Activated CD4-positive, alpha-beta T cell treated with anti-CD3 and anti-CD28 coated beads, Interleukin-2, amount 10 ng/mL, durations not matched to agents 24 days and 14 days (primary cell): ENCODE data around the gene SPNS2. TPM values are rescaled to one million over a fixed set of nuclear protein-coding genes. Genes with fewer than 3 reads are reported as not detected.

Source experiments
- DNase-seq: peaks from one replicate; pipeline ENCODE4 v3.0.0; 2022
- H3K27ac Mint-ChIP-seq: one replicate; pipeline ENCODE4 v1.8.0; 2022; ENCODE audit warnings: mild to moderate bottlenecking, mixed read lengths
- H3K27me3 Mint-ChIP-seq: one replicate; pipeline ENCODE4 v1.8.0; 2022; ENCODE audit warnings: mixed read lengths
- H3K36me3 Mint-ChIP-seq: one replicate; pipeline ENCODE4 v1.8.0; 2022; ENCODE audit warnings: low read depth, mild to moderate bottlenecking, mixed read lengths
- H3K4me1 Mint-ChIP-seq: one replicate; pipeline ENCODE4 v1.8.0; 2021; ENCODE audit warnings: mixed read lengths
- H3K4me3 Mint-ChIP-seq: one replicate; pipeline ENCODE4 v1.8.0; 2022; ENCODE audit warnings: mild to moderate bottlenecking, moderate library complexity, mixed read lengths
- H3K9me3 Mint-ChIP-seq: one replicate; pipeline ENCODE4 v1.8.0; 2021; ENCODE audit warnings: mixed read lengths
- intact Hi-C: fragments of 100-400 bp; cut with micrococcal nuclease; formaldehyde crosslinking; loops from one replicate; pipeline ENCODE4 v1.15.1; 2023
- total RNA-seq: library from RNA; stranded (reverse); gene quantifications from 2 replicates; pipeline ENCODE4 v1.2.3, GENCODE V29; 2022

SPNS2 gene
- total RNA-seq, 1 donor from 2014 or later: 0.28 TPM

DNA sequence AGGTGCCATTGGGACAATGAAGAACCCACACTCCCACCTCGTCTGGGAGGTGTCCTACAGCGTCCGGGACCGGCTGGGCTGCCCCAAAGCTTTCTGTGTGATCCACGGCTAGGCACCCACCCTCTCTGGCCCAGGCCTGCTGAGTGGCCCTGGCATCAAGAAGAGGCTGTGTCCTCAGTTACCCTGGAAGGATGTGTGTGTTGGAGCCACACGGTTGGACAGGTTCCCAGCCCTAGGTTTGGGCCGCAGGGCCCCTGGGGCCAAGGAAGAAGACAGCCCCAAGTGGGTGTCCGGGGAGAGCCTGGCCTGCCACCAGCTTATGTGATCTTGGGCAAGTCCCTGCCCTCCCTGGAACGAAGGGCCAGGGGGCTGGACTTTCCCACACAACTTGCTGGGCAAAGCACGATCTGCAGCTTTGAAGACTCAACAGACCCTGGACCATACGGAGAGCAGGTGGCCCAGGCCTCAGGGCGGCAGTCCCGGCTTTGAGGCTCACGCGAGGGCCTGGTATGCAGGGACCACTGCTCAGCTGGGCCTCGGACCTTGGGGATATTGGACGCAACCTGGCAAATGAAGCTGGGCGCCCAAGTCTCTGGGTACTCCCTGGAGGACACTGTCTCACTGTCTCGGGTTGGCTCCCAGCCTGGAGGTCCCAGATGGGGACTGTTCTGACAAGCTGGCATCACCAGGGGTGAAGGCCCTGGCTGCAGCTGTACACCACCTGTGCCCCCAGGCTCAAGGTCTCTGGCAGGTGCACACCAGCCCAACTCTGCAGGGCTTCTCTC lies 39.0 kb downstream of the SPNS2 start:
- intact Hi-C loops: loop anchor here (10.0 kb wide), 1 partner anchor 113 kb away; no protein-coding TSS in a partner anchor
- Mint-ChIP-seq H3K4me3 (no peak overlapping the region), H3K36me3 (peaks cover 19% of the 10 kb centered on the region), H3K9me3 (no peaks in the 10 kb centered on the region), H3K27me3 (peaks cover 3% of the 10 kb centered on the region), H3K4me1 (peaks cover 4% of the 10 kb centered on the region), H3K27ac (no peak overlapping the region)
- DNase-seq: no peak

DNA sequence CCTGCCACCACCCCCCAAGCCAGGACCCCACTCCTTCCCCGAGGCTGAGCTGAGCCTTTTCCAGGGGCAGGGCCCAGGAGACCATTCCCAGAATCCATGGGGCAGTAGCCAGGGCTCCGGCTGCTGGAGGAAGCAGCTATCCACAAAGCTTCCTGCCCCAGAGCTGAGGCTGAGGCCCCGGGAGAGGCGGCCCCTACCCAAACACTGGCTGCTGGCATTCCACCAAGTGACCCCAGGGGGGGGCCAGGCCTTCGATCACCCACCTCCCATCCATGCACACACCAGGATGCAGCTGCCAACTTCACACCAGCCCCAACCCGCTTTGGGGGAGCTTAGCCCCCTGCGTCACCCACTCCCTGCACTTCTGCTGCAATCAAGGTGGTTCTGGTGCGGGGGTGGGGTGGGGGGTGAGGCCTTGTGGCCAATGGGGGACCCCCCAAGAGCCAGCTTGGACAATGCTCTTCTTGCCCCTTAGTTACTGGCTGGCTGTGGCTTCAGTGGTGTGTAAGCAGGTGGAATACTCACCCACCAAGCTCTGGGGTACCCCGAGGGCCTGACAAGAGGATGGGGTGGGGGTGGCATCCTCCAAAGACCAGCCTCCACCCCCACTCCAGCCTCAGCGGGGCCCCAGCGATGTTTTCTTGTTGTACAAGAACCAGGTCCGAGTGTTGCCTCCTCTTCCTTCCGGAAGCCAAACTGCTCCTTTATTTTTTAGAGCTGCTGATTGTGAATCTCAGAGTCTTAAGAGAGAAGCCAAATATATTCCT lies 39.7 kb downstream of the SPNS2 start:
- Mint-ChIP-seq H3K27ac (no peak overlapping the region), H3K4me1 (peaks cover 1% of the 10 kb centered on the region), H3K27me3 (peaks cover under 1% of the 10 kb centered on the region), H3K9me3 (no peaks in the 10 kb centered on the region), H3K4me3 (no peak overlapping the region), H3K36me3 (peaks cover 25% of the 10 kb centered on the region)
- intact Hi-C loops: loop anchor here (10.0 kb wide), 1 partner anchor 114 kb away; no protein-coding TSS in a partner anchor
- DNase-seq: no peak

DNA sequence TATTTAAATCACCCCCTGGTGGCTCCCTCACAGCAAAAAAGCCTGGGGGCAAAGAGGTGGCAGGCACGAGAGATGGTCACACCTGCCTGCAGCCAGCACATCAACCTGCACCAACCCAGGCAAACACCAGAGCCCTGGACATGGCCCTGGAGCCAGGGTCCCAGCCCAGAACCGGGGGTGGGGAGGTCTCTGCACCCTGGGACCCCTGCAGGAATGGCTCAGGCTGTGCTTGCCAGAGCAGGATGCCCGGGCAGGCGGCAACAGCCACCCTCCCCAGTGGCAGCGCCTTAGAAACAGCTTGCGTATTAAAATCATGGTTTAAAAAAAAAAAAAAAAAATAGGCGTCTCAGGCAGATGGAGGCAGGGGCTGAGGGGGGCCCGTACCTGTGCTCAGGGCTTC lies 40.3 kb downstream of the SPNS2 start:
- no peaks in the 10 kb centered on the region for H3K27me3 Mint-ChIP-seq
- H3K36me3 Mint-ChIP-seq: peaks cover 30% of the 10 kb centered on the region
- intact Hi-C loops: loop anchor here (10.0 kb wide), 1 partner anchor 114 kb away; no protein-coding TSS in a partner anchor
- H3K9me3 Mint-ChIP-seq: no peaks in the 10 kb centered on the region
- H3K4me1 Mint-ChIP-seq: no peaks in the 10 kb centered on the region
- no peak overlapping the region for H3K27ac Mint-ChIP-seq
- no peak for DNase-seq
- no peak overlapping the region for H3K4me3 Mint-ChIP-seq

DNA sequence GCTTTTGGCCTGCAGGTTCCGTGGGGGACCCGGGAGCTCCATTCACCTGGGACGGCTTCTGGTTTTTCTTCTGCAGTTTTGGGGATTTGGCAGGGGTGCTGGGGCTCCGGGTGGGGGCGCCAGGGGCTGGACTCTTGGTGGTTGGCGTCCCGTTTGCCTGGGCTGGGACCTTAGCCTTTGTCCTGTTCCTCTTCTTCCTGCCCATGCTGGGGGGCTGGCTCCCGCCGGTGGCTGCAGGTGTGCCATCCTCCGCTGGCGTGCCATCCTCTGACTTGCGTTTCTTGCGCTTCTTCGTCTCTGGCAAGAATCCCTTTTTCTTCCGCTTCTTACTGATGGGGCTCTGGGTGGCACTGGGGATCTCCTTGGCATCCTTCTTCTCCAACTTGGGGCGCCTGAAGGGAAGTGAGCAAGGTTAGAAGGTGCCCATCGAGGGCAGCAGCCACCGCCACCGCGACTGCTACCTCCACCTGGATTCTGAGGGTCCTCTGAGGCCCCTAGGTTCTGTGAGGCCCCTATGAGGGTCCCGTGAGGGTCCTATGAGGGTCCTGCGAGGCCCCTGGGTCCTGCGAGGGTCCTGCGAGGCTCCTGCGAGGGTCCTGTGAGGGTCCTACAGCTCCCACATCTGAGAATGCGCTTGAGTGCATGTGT lies 41.0 kb downstream of the SPNS2 start:
- no peaks in the 10 kb centered on the region for H3K27me3 Mint-ChIP-seq
- DNase-seq: no peak
- H3K9me3 Mint-ChIP-seq: no peaks in the 10 kb centered on the region
- no peak overlapping the region for H3K27ac Mint-ChIP-seq
- intact Hi-C loops: loop anchor here (10.0 kb wide), 1 partner anchor 115 kb away; no protein-coding TSS in a partner anchor
- peaks cover 31% of the 10 kb centered on the region for H3K36me3 Mint-ChIP-seq
- no peaks in the 10 kb centered on the region for H3K4me1 Mint-ChIP-seq
- H3K4me3 Mint-ChIP-seq: no peak overlapping the region

DNA sequence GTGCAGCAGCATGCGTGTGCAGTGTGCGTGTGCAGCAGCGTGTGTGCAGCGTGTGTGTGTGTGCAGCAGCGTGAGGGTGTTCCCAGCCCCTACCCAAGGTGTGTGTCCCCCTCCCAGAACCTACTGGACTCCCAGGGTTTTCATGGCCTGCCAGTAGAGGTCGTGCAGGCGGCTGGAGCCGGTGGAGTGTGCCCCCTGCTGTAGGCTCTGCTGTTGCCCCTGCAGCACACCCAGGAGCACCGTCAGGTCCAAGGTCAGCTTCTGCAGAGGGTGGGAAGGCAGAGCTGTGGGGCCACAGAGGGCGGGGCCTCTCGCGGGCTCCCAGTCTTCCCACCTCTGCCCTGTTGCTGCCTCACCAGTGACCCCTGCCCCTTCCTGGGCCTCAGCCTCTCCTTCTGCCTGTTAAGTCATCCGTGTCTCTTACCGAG lies 41.6 kb downstream of the SPNS2 start:
- Mint-ChIP-seq H3K36me3 (peaks cover 34% of the 10 kb centered on the region), H3K27ac (no peak overlapping the region), H3K27me3 (no peaks in the 10 kb centered on the region), H3K4me3 (no peak overlapping the region), H3K9me3 (no peaks in the 10 kb centered on the region), H3K4me1 (no peaks in the 10 kb centered on the region)
- intact Hi-C loops: no loop called here
- DNase-seq: no peak

DNA sequence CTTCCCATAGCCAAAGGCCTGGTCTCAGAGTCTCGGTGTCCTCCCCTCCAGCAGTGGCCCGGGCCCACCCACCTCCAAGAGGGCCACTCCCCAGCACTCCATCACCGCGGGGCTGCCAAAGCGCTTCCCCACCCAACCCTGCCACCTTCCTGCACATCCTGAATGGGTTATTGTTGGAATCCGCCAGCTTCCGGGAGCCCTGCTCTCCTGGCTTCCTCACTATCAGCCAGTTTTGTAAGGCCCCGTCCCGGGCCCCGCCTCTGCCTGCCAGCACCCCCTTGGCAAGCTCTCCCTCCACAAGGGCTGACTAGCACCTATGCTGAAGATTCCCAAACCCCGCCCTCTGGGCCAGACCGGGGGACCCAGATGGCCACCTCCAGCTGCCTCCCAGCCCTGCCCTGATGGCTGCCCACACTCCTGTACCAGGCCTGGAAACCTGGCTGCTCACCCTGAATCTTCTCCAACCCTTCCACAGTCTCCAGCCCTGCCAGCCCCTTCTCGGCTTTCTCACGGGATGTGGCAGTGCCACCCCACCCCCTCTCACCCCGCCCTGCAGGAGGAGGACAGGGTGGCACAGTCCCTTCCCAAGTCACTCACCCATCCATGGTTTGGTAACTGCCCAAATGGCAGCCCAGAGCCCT lies 42.1 kb downstream of the SPNS2 start:
- intact Hi-C loops: no loop called here
- no peaks in the 10 kb centered on the region for H3K9me3 Mint-ChIP-seq
- no peaks in the 10 kb centered on the region for H3K27me3 Mint-ChIP-seq
- no peak for DNase-seq
- no peaks in the 10 kb centered on the region for H3K4me1 Mint-ChIP-seq
- H3K4me3 Mint-ChIP-seq: no peak overlapping the region
- H3K27ac Mint-ChIP-seq: no peak overlapping the region
- peaks cover 33% of the 10 kb centered on the region for H3K36me3 Mint-ChIP-seq

DNA sequence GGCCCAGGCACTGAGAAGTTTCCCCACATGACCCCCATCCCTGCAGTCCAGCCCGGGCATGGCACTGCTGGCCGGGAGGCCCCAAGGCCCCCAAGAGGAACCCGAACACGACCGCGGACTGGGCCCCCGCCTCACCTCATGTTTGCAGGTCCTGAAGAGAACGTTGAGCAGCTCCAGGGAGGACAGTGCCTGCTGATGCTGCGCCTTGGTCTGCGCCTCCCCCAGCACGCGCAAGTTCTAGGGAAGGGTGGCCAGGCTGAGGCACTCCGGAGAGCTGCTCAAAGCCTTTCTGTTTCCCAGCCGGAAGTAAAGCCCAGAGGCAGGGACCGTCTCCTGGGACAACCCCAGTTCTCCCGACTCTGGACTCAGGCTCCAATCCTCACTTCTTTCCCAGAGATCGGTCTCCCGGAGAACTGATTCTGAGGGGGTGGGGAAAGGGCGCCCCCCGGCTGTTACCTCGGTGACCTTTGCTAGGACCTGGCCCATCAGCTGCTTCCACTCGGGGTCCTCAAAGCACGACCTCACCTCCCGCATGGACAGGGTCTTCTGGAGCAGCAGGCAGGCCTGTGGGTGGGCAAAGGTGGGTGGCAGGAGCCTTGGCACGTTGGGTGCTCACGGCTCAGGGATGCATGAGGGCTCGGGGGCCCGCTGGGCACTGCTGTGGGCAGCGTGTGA lies 42.8 kb downstream of the SPNS2 start:
- Mint-ChIP-seq H3K36me3 (peaks cover 35% of the 10 kb centered on the region), H3K27me3 (no peaks in the 10 kb centered on the region)

DNA sequence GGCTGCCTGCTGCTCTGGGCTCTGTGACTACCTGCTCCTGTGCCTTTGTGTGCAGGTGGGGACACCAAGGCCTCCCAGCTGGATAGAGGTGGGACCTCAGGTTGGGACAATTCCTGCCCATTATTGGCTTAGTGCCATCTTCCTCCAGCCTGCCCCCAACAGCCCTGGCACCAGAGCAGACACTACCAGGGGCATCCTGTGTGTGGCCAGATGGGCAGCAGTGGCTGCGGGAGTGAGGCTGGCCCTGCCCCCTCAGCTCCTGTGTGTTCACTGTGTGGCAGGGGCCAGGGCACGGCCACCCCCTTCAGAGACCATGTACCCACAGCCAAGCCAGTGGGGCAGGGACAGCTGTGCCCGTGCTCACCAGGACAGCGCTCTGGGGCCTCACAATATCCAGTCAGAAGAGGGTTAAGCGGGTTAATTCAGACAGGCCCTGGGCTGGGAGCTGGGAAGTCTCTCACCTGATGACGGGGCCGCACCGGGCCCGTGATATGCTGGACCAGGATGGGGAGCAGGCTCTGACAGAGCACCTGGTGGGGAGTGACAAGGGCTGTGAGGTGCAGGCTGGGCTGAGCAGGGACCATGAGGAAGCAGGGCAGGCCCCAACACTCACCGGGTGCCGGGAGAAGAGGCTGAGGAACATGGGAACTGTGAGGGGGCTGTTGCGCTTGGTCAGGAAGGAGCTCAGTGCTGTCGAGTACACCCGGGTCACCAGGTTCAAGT lies 43.5 kb downstream of the SPNS2 start:
- intact Hi-C loops: no loop called here
- Mint-ChIP-seq H3K9me3 (no peaks in the 10 kb centered on the region), H3K4me3 (no peak overlapping the region), H3K27ac (no peak overlapping the region), H3K27me3 (no peaks in the 10 kb centered on the region), H3K4me1 (no peaks in the 10 kb centered on the region), H3K36me3 (peaks cover 38% of the 10 kb centered on the region)
- no peak for DNase-seq

More for the DNA sequence above, 42.8 kb downstream of the SPNS2 start:
- H3K27ac Mint-ChIP-seq: no peak overlapping the region
- intact Hi-C loops: no loop called here
- no peak for DNase-seq
- no peak overlapping the region for H3K4me3 Mint-ChIP-seq
- no peaks in the 10 kb centered on the region for H3K4me1 Mint-ChIP-seq
- H3K9me3 Mint-ChIP-seq: no peaks in the 10 kb centered on the region

DNA sequence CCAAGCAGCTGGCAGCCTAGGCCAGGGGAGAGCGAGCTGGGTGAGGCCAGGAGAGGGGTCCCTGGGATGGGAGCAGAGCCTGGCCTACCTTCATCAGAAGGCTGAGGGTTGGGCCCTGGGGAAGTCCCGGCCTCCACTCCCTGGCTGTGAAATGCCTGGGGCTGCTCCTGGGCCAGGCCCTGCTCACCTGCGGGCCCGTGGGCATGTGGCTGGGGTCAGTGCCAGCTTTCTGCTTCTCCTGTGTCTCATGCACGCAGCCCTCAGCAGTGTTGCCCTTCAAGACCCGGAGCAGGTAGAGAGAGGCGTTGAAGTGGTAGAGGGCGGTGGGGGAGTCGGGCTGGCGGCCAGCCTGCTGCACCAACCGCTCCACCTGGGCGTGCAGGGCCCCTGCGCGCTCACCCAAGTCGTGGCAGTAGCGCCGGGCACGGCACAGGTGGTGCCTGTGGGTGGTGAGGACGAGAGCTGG lies 44.1 kb downstream of the SPNS2 start:
- Mint-ChIP-seq H3K4me1 (no peaks in the 10 kb centered on the region), H3K36me3 (peaks cover 38% of the 10 kb centered on the region), H3K4me3 (no peak overlapping the region), H3K27ac (no peak overlapping the region), H3K27me3 (no peaks in the 10 kb centered on the region), H3K9me3 (no peaks in the 10 kb centered on the region)
- no peak for DNase-seq
- intact Hi-C loops: no loop called here

DNA sequence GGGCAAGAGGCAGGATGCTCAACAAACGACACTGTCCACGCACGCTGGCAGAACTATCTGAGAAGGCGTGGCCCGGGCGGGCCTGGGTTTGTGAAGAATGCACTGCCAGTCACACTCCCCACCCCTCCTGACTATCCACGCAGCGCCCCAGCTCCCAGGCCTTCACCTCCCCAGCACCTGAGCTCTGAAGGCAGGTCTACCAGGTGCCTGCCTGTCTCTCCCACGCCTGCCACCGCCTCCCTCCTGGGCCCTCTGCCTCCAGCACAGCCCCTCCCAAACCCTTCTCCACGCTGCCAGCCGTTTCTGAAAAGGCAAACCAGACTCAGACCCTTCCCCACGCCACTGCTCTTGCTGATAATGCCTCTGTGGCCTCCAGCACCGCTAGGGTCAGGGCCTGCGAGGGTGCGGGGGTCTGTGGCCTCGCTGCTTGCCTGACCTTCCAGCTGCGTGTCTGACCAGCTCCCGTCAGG lies 44.9 kb downstream of the SPNS2 start:
- peaks cover 40% of the 10 kb centered on the region for H3K36me3 Mint-ChIP-seq
- intact Hi-C loops: no loop called here
- no peaks in the 10 kb centered on the region for H3K9me3 Mint-ChIP-seq

DNA sequence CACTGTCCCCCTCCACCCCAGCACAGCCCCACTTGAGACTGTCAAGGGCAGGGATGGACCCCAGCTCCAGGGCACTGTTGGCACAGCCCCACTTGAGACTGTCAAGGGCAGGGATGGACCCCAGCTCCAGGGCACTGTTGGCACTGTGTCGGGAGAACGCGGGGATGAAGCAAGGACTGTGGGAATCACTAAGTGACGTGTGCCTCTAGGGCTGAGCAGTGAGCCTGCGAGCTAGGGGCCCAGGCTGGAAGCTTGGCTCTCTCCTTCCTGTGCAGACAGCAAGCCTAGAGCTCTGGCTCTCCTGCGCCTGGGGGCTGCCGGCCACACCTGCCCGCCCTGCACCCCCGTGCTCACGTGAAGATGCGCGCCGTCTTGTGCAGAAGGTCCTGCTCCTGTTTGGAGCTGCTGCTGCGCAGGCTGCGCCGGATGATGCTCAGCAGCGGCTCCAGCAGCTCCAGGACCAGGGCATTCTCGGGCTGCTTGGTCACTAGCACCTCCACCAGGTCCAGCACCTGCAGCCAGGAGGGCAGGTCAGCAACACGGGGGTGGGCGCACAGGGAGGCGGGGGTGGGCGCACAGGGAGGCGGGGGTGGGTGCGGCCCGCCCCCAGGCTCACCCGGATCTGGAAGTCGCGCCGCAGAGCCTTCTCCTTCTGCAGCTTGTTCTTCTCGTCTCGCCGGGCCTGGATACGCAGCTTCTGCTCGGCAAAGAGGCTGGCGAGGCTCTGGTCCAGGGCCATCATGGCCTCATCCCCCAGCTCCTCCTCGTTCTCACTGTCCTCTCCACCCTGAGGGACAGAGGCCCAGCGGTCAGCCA lies 45.7 kb downstream of the SPNS2 start:
- H3K27me3 Mint-ChIP-seq: no peaks in the 10 kb centered on the region
- H3K4me3 Mint-ChIP-seq: no peak overlapping the region
- peaks cover 43% of the 10 kb centered on the region for H3K36me3 Mint-ChIP-seq
- no peaks in the 10 kb centered on the region for H3K9me3 Mint-ChIP-seq
- intact Hi-C loops: no loop called here
- no peak overlapping the region for H3K27ac Mint-ChIP-seq
- no peaks in the 10 kb centered on the region for H3K4me1 Mint-ChIP-seq
- no peak for DNase-seq

More for the DNA sequence above, 44.9 kb downstream of the SPNS2 start:
- DNase-seq: no peak
- Mint-ChIP-seq H3K4me1 (no peaks in the 10 kb centered on the region), H3K27ac (no peak overlapping the region), H3K4me3 (no peak overlapping the region), H3K27me3 (no peaks in the 10 kb centered on the region)

DNA sequence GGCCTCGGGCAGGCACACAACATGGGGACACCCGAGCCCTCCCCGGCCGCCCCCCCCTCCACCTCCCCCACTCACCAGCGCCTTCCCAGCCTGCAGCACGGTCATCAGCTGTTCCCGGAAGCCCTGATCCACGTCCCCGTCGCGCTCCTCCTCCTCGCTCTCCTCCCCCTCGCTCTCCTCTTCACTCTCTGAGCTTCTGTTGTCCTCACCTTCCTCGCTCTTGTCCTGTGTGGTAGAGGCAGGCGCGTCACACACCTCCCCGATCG lies 46.2 kb downstream of the SPNS2 start:
- peaks cover 44% of the 10 kb centered on the region for H3K36me3 Mint-ChIP-seq

More for the DNA sequence above, 46.2 kb downstream of the SPNS2 start:
- Mint-ChIP-seq H3K27me3 (no peaks in the 10 kb centered on the region), H3K27ac (no peak overlapping the region), H3K4me3 (no peak overlapping the region), H3K9me3 (no peaks in the 10 kb centered on the region), H3K4me1 (no peaks in the 10 kb centered on the region)
- DNase-seq: no peak
- intact Hi-C loops: no loop called here
